OCI-LY7 (cell line): ENCODE results near the gene CDH23. TPM values are rescaled to one million over a fixed set of nuclear protein-coding genes. Genes with fewer than 3 reads are reported as not detected.

Experiments
- BruUV-seq: library from RNA; stranded (reverse); fragments of 400-500 nt; replicated peaks from 2 replicates; lab custom pipeline; 2021; lab: Mats Ljungman, UMichigan
- CTCF ChIA-PET: fragments of 300-600 bp; sonication (Branson Sonifier 250); formaldehyde crosslinking; loops from one replicate; lab custom pipeline; 2022; ENCODE audit warnings: antibody characterized with exemption; ENCODE audit not compliant: unreplicated experiment; lab: Charles Lee
- POLR2A ChIA-PET: fragments of 300-600 bp; sonication (Branson Sonifier 250); formaldehyde crosslinking; loops from one replicate; lab custom pipeline; 2022; ENCODE audit warnings: antibody characterized with exemption; lab: Charles Lee
- DNase-seq: peaks from one replicate; pipeline ENCODE4 v3.0.0-alpha.2; 2015; ENCODE audit warnings: low spot score
- H2AFZ ChIP-seq: fragments of 200-600 bp; sonication (generic), shearing (Covaris generic); 2 replicates; pipeline ENCODE4 v1.6.1; 2014; ENCODE audit warnings: mild to moderate bottlenecking, antibody characterized with exemption, low read length, moderate library complexity
- H3K27ac ChIP-seq: fragments of 200-600 bp; sonication (generic); 2 replicates; pipeline ENCODE4 v1.5.1; 2014; ENCODE audit warnings: mixed run types, low read depth, mild to moderate bottlenecking, moderate library complexity, low read length, inconsistent platforms; ENCODE audit not compliant: poor library complexity, severe bottlenecking
- H3K36me3 ChIP-seq: fragments of 200-600 bp; sonication (generic); 2 replicates; pipeline ENCODE4 v1.6.1; 2014; ENCODE audit warnings: mild to moderate bottlenecking, antibody characterized with exemption, low read length, moderate library complexity, mixed read lengths; ENCODE audit not compliant: insufficient read depth
- H3K4me1 ChIP-seq: fragments of 200-600 bp; sonication (generic); 2 replicates; pipeline ENCODE4 v1.5.1; 2014; ENCODE audit warnings: mild to moderate bottlenecking, low read length; ENCODE audit not compliant: insufficient read depth, poor library complexity, severe bottlenecking
- H3K4me2 ChIP-seq: fragments of 200-600 bp; sonication (generic); 2 replicates; pipeline ENCODE4 v1.6.1; 2014; ENCODE audit warnings: mild to moderate bottlenecking, low read length
- H3K4me3 ChIP-seq: fragments of 200-600 bp; sonication (generic); 2 replicates; pipeline ENCODE4 v1.5.1; 2014; ENCODE audit warnings: mild to moderate bottlenecking, low read depth, low read length; ENCODE audit not compliant: poor library complexity, severe bottlenecking
- H3K79me2 ChIP-seq: fragments of 200-600 bp; sonication (generic); 2 replicates; pipeline ENCODE4 v1.6.1; 2016; ENCODE audit warnings: low read depth, mild to moderate bottlenecking, low read length, moderate library complexity, mixed read lengths; ENCODE audit not compliant: insufficient read depth
- H3K9me2 ChIP-seq: fragments of 200-600 bp; sonication (generic); 2 replicates; pipeline ENCODE4 v1.6.1; 2016; ENCODE audit warnings: mild to moderate bottlenecking, low read length, mixed read lengths; ENCODE audit not compliant: insufficient read depth
- H3K9me3 ChIP-seq: fragments of 200-600 bp; sonication (generic); 2 replicates; pipeline ENCODE4 v1.6.1; 2014; ENCODE audit warnings: mild to moderate bottlenecking, mixed run types, low read length, mixed read lengths
- H4K20me1 ChIP-seq: fragments of 200-600 bp; sonication (generic); 2 replicates; pipeline ENCODE4 v1.6.1; 2014; ENCODE audit warnings: mild to moderate bottlenecking, antibody characterized with exemption, low read length, moderate library complexity, mixed read lengths; ENCODE audit not compliant: insufficient read depth
- EZH2phosphoT487 ChIP-seq: fragments of 200-600 bp; sonication (generic); IDR thresholded peaks from 2 replicates; pipeline ENCODE4 v1.6.1; 2018; ENCODE audit warnings: low read depth, borderline replicate concordance, mild to moderate bottlenecking, mixed run types, antibody characterized with exemption, low read length, moderate library complexity, mixed read lengths
- intact Hi-C: fragments of 100-400 bp; cut with micrococcal nuclease; formaldehyde crosslinking; loops from one replicate; pipeline ENCODE4 v1.10.0; 2022; ENCODE audit not compliant: unreplicated experiment
- total RNA-seq, 2 experiments: library from RNA; depleted of rRNA in 1 of 2; stranded (reverse); fragments of >200 nt in 1 of 2; shearing (Covaris generic) in 1 of 2; gene quantifications; 2 replicates each; pipeline ENCODE4 v1.2.3, GENCODE V29; 2014 to 2022
- TF ChIP-seq, protein P1 (sequence below): fragments of 200-600 bp; sonication (generic); conservative IDR thresholded peaks from 2 replicates; pipeline ENCODE4 v1.5.1; 2014; ENCODE audit warnings: mild to moderate bottlenecking, antibody characterized with exemption, low read length, moderate library complexity, mixed read lengths

The CDH23 gene
- total RNA-seq, 2 experiments from 2014 or later, result 0.92 to 9.9 TPM

DNA sequence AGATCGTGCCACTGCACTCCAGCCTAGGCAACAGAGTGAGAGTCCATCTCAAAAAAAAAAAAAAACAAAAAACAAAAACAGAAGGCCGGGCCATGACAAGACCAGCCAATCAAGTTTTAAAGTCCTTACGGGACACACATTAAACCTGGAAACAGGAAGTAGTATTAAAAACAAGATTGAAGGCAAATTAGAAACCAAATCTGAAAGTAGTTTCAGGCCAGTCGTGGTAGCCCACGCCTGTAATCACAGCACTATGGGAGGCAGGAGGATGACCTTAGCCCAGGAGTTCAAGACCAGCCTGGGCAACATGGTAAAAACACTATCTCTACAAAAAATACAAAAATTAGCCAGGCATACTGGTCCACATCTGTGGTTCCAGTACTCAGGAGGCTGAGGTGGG is 436.2 kb downstream of the CDH23 start:
- no peaks in the 10 kb centered on the region for H3K9me2 ChIP-seq
- peaks cover 64% of the 10 kb centered on the region for H3K36me3 ChIP-seq
- peak overlapping the region; percentile 23 for H3K27ac ChIP-seq
- peak overlapping the region; percentile 39 for H3K4me2 ChIP-seq
- POLR2A ChIA-PET, result interaction anchor here (0.7 to 0.9 kb wide), 2 partner anchors 15 to 28 kb away, joined by 3 to 4 read pairs; no protein-coding TSS in a partner anchor
- no peak overlapping the region for H2AFZ ChIP-seq
- H3K79me2 ChIP-seq, result peaks cover 51% of the 10 kb centered on the region
- intact Hi-C loops, result no loop called here
- TF ChIP-seq, protein P1, sequence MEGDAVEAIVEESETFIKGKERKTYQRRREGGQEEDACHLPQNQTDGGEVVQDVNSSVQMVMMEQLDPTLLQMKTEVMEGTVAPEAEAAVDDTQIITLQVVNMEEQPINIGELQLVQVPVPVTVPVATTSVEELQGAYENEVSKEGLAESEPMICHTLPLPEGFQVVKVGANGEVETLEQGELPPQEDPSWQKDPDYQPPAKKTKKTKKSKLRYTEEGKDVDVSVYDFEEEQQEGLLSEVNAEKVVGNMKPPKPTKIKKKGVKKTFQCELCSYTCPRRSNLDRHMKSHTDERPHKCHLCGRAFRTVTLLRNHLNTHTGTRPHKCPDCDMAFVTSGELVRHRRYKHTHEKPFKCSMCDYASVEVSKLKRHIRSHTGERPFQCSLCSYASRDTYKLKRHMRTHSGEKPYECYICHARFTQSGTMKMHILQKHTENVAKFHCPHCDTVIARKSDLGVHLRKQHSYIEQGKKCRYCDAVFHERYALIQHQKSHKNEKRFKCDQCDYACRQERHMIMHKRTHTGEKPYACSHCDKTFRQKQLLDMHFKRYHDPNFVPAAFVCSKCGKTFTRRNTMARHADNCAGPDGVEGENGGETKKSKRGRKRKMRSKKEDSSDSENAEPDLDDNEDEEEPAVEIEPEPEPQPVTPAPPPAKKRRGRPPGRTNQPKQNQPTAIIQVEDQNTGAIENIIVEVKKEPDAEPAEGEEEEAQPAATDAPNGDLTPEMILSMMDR, result no peak
- TF ChIP-seq EZH2phosphoT487, result no peak
- no peak overlapping the region for H3K4me3 ChIP-seq
- DNase-seq, result peak; percentile 42
- CTCF ChIA-PET, result interaction anchor here (1.6 kb wide), 1 partner anchor 63 kb away, joined by 4 read pairs; no protein-coding TSS in a partner anchor
- no TSS peak for BruUV-seq
- peaks cover 54% of the 10 kb centered on the region for H3K4me1 ChIP-seq
- H4K20me1 ChIP-seq, result peaks cover 4% of the 10 kb centered on the region; the same call in 1 of the 2 replicates
- H3K9me3 ChIP-seq, result no peaks in the 10 kb centered on the region

DNA sequence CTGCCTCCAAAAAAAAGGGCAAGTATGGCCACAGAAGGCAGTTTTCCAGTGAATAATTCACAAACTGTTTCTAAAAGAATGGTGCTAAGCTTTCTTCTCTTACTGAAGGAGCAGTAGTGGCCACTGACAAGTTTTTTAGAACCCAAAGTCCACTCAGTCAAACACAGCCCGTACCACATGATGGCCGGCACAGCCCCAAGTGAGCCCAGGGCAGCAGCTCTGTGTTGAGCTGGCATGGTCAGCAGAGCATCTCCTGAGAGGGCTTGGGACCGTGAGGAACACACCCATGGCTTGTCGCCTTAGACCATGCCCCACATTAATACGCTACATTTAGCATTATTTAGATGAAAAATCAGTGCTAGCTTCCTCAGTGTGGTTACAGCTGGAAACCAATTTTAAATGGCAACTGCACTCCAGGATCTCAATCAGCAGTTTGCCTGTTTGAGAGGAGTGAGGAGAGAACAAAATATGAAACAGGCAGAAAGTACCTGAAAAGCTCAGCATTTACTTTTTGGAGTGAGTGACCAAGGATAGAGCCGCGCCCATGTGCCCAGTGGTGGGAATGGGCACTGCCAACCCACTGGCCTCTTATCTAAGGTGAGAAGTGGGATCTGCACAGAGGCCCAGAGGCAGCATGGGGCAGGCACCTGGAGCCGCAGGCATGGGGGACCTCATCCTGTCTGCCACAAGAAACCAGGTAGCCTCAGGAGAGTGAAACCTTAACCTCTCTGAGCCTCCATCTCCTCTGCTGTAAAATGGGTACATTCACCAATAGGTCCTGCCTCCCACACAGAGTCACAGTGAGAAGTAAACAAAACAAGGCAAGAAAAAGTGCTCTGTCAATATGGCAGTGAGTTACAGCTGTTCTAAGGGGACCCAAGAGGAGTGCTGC is 437.0 kb downstream of the CDH23 start:
- no TSS peak for BruUV-seq
- Histone ChIP-seq H3K9me2 (no peaks in the 10 kb centered on the region), H3K79me2 (peaks cover 58% of the 10 kb centered on the region), H3K27ac (peak overlapping the region; percentile 23), H4K20me1 (peaks cover 4% of the 10 kb centered on the region; the same call in 1 of the 2 replicates), H3K4me2 (peak overlapping the region; percentile 39), H3K36me3 (peaks cover 61% of the 10 kb centered on the region), H3K9me3 (no peaks in the 10 kb centered on the region), H3K4me1 (peaks cover 62% of the 10 kb centered on the region), H2AFZ (no peak overlapping the region), H3K4me3 (no peak overlapping the region)
- TF ChIP-seq EZH2phosphoT487, result no peak
- TF ChIP-seq, protein P1, result no peak
- CTCF ChIA-PET, result interaction anchor here (1.6 to 2.8 kb wide), 2 partner anchors 62 to 63 kb away, joined by 4 to 14 read pairs; no protein-coding TSS in a partner anchor
- DNase-seq, result peak; percentile 14
- POLR2A ChIA-PET, result interaction anchor here (0.6 to 1.8 kb wide), 5 partner anchors 16 to 51 kb away, joined by 3 to 5 read pairs (median 3); partner anchors contain the start of gene PSAP
- intact Hi-C loops, result no loop called here
